Left ventricle myocardium inferior (tissue), 1 donor: Measurements from ENCODE around the gene SEMA4D. TPM values are rescaled to one million over a fixed set of nuclear protein-coding genes. Genes with fewer than 3 reads are reported as not detected.

Source experiments
- DNase-seq: peaks from one replicate; pipeline ENCODE4 v3.0.0-alpha.2; 2020
- H3K27ac ChIP-seq: fragments of 200-600 bp; replicated peaks from 2 replicates; pipeline ENCODE4 v1.8.0; 2021
- H3K27me3 ChIP-seq: fragments of 200-600 bp; 2 replicates; pipeline ENCODE4 v1.8.0; 2021; ENCODE audit warnings: low read depth
- H3K36me3 ChIP-seq: fragments of 200-600 bp; 2 replicates; pipeline ENCODE4 v1.8.0; 2021
- H3K4me1 ChIP-seq: fragments of 200-600 bp; 2 replicates; pipeline ENCODE4 v1.8.0; 2021
- H3K4me3 ChIP-seq: fragments of 200-600 bp; 2 replicates; pipeline ENCODE4 v1.8.0; 2021; ENCODE audit warnings: mild to moderate bottlenecking, moderate library complexity
- H3K9me3 ChIP-seq: fragments of 200-600 bp; replicated peaks from 2 replicates; pipeline ENCODE4 v1.8.0; 2021
- CTCF ChIP-seq: fragments of 200-600 bp; IDR thresholded peaks from 2 replicates; pipeline ENCODE4 v1.8.0; 2021; ENCODE audit warnings: antibody characterized with exemption, mild to moderate bottlenecking, borderline replicate concordance
- intact Hi-C: fragments of 100-400 bp; cut with micrococcal nuclease; formaldehyde crosslinking; loops from one replicate; pipeline ENCODE4 v1.11.0; 2022
- long read RNA-seq: library from polyadenylated mRNA; unstranded; transcript quantifications from one replicate; pipeline ENCODE4 v2.0.0, GENCODE V29; 2021
- total RNA-seq: library from RNA; stranded (reverse); fragmentation: NEBNext Ultra II Directional; extraction: Animal tissue kit (Norgen Biotek cat#: 25700); gene quantifications from one replicate; pipeline ENCODE4 v1.2.1, GENCODE V29; 2021
- donor health status: DM: no; HTN: yes; CAD: no; lungs with severe emphysema.

Gene SEMA4D, protein sequence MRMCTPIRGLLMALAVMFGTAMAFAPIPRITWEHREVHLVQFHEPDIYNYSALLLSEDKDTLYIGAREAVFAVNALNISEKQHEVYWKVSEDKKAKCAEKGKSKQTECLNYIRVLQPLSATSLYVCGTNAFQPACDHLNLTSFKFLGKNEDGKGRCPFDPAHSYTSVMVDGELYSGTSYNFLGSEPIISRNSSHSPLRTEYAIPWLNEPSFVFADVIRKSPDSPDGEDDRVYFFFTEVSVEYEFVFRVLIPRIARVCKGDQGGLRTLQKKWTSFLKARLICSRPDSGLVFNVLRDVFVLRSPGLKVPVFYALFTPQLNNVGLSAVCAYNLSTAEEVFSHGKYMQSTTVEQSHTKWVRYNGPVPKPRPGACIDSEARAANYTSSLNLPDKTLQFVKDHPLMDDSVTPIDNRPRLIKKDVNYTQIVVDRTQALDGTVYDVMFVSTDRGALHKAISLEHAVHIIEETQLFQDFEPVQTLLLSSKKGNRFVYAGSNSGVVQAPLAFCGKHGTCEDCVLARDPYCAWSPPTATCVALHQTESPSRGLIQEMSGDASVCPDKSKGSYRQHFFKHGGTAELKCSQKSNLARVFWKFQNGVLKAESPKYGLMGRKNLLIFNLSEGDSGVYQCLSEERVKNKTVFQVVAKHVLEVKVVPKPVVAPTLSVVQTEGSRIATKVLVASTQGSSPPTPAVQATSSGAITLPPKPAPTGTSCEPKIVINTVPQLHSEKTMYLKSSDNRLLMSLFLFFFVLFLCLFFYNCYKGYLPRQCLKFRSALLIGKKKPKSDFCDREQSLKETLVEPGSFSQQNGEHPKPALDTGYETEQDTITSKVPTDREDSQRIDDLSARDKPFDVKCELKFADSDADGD
- total RNA-seq, result 17.1 TPM
- long read RNA-seq, transcript SEMA4D-213 (20 exons, 3,594 nt), result major isoform, 6 of 48 reads
- long read RNA-seq, partial matches to known transcripts, result 29 of 48 reads
- long read RNA-seq, other reads (novel, unspliced or antisense), result 13 of 48 reads

DNA sequence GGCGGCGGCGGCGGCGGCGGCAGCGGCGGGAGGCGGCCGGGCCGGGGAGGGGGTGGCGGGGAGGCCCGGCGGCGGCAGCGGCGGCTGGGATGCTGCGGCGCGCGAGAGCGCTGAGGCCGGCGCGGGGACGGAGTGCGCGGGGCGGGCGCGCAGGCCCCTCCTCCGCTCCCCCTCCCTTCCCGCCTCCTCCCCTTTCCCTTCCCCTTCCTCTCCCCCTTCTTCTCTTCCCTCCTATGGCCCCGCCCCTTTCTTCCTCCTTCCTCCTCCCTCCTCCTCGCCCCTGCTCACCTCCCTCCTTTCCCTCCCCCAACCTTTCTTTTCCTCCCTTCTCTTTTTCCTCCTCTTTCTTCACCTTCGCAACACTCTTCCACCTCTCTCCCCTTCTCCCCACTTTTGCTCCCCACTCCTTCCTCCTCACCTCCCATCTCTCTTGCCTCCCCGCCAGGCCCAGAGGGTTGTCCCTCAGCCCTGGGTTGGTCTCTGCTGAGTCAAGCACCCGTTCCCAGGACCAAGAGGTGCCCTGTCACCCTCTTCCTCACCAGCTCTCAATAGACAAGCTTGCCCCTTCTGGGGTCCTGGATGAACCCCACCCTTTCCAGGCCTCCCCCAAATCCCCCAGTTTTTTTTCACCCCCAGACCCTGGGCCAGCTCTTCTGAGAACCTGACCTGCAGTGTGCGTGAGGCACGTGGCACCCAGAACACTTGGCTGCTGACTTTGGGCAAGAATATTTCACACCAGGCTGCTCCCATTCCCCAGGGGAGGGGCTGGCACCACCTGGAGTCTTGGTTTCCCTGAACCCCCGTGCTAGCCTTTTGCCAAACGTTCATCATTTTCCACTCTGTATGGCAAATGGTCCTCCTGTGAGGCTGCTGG, at the start of gene SEMA4D:
Gene SEMA4D, minus strand, starts transcription at position 136 of the 874 bp plus-strand sequence. CDS start 92,657 bp downstream, outside the sequence.
- peaks cover 10% of the 10 kb centered on the region for H3K4me1 ChIP-seq
- no peaks in the 10 kb centered on the region for H3K36me3 ChIP-seq
- DNase-seq, result peak; percentile 73
- H3K27ac ChIP-seq, result no peak within 1 kb of the TSS
- no peak for TF ChIP-seq CTCF
- H3K9me3 ChIP-seq, result no peaks in the 10 kb centered on the region
- H3K4me3 ChIP-seq, result peak within 1 kb of the TSS; percentile 79
- peaks cover 11% of the 10 kb centered on the region for H3K27me3 ChIP-seq
- intact Hi-C loops, result no loop called here

GRCh38 chr9:89547000-89547399, 49.1 kb upstream of the SEMA4D start:
- no peak for TF ChIP-seq CTCF
- Histone ChIP-seq H3K36me3 (no peaks in the 10 kb centered on the region), H3K9me3 (peaks cover 24% of the 10 kb centered on the region), H3K4me1 (no peaks in the 10 kb centered on the region), H3K27me3 (peaks cover under 1% of the 10 kb centered on the region), H3K27ac (no peak overlapping the region), H3K4me3 (no peak overlapping the region)
- intact Hi-C loops, result loop anchor here (5.0 kb wide), 1 partner anchor 225 kb away; no protein-coding TSS in a partner anchor
- no peak for DNase-seq

- Histone ChIP-seq H3K36me3 (no peaks in the 10 kb centered on the region), H3K4me1 (no peaks in the 10 kb centered on the region), H3K27me3 (peaks cover 10% of the 10 kb centered on the region), H3K9me3 (peaks cover 24% of the 10 kb centered on the region), H3K27ac (no peak overlapping the region), H3K4me3 (no peak overlapping the region)
- no peak for TF ChIP-seq CTCF
- intact Hi-C loops, result no loop called here
- no peak for DNase-seq
Observed at GRCh38 chr9:89544279-89544661, 46.4 kb upstream of the SEMA4D start.

GRCh38 chr9:89543621-89544278, 45.8 kb upstream of the SEMA4D start:
- TF ChIP-seq CTCF, result no peak
- intact Hi-C loops, result no loop called here
- no peaks in the 10 kb centered on the region for H3K4me1 ChIP-seq
- peaks cover 10% of the 10 kb centered on the region for H3K27me3 ChIP-seq
- peaks cover 24% of the 10 kb centered on the region for H3K9me3 ChIP-seq
- H3K27ac ChIP-seq, result no peak overlapping the region
- DNase-seq, result no peak
- no peak overlapping the region for H3K4me3 ChIP-seq
- no peaks in the 10 kb centered on the region for H3K36me3 ChIP-seq
